Activated CD8-positive, alpha-beta memory T cell treated with anti-CD3 and anti-CD28 coated beads, Interleukin-2, amount 10 ng/mL, durations not matched to agents 7 days and 5 days (primary cell): ENCODE data around the gene DYNLT2B. TPM values are rescaled to one million over a fixed set of nuclear protein-coding genes. Genes with fewer than 3 reads are reported as not detected.

ENCODE experiments used
- ATAC-seq: fragments of 150-1000 bp; cut with Tn5 transposase; one replicate; pipeline ENCODE4 v1.10.0; 2021; ENCODE audit warnings: moderate library complexity
- CTCF ChIA-PET: fragments of 350-600 bp; sonication (Branson Sonifier 250); formaldehyde crosslinking; loops from one replicate; lab custom pipeline; 2021; ENCODE audit warnings: antibody characterized with exemption; lab: Charles Lee
- DNase-seq: peaks from one replicate; pipeline ENCODE4 v3.0.0-alpha.2; 2020
- H3K27ac Mint-ChIP-seq: one replicate; pipeline ENCODE4 v1.8.0; 2021; ENCODE audit warnings: mild to moderate bottlenecking, mixed read lengths
- H3K27me3 Mint-ChIP-seq: one replicate; pipeline ENCODE4 v1.8.0; 2021; ENCODE audit warnings: mixed read lengths
- H3K36me3 Mint-ChIP-seq: one replicate; pipeline ENCODE4 v1.8.0; 2021; ENCODE audit warnings: mild to moderate bottlenecking, mixed read lengths
- H3K4me1 Mint-ChIP-seq: one replicate; pipeline ENCODE4 v1.8.0; 2021; ENCODE audit warnings: mixed read lengths
- H3K4me3 Mint-ChIP-seq: one replicate; pipeline ENCODE4 v1.8.0; 2021; ENCODE audit warnings: mild to moderate bottlenecking, moderate library complexity, mixed read lengths
- H3K9me3 Mint-ChIP-seq: one replicate; pipeline ENCODE4 v1.8.0; 2022; ENCODE audit warnings: low read depth, mixed read lengths
- total RNA-seq, 2 experiments: library from RNA; stranded (reverse); gene quantifications; one replicate each; pipeline ENCODE4 v1.2.3, GENCODE V29; 2021

DYNLT2B gene
- total RNA-seq, 2 experiments from 2014 or later, result 13.9 to 19.9 TPM

GRCh38 chr3:196281962-196282361, 36.1 kb downstream of the DYNLT2B start:
- H3K4me3 Mint-ChIP-seq, result no peak overlapping the region
- CTCF ChIA-PET, result interaction anchor here (1.5 to 3.0 kb wide), 3 partner anchors 20 to 241 kb away, joined by 3 to 11 read pairs (median 4); no protein-coding TSS in a partner anchor

GRCh38 chr3:196280689-196281440, 37.2 kb downstream of the DYNLT2B start:
- H3K4me3 Mint-ChIP-seq, result peak overlapping the region; percentile 4
- peaks cover 20% of the 10 kb centered on the region for H3K36me3 Mint-ChIP-seq
- ATAC-seq (peak; percentile 59), DNase-seq (peak; percentile 80)
- no peaks in the 10 kb centered on the region for H3K9me3 Mint-ChIP-seq
- CTCF ChIA-PET, result interaction anchor here (0.9 to 3.0 kb wide), 7 partner anchors 13 to 248 kb away, joined by 3 to 11 read pairs (median 3); partner anchors contain the start of gene DYNLT2B
- H3K27ac Mint-ChIP-seq, result peak overlapping the region; percentile 48
- H3K4me1 Mint-ChIP-seq, result peaks cover 67% of the 10 kb centered on the region
- no peaks in the 10 kb centered on the region for H3K27me3 Mint-ChIP-seq

More at GRCh38 chr3:196281962-196282361, 36.1 kb downstream of the DYNLT2B start:
- Mint-ChIP-seq H3K27me3 (no peaks in the 10 kb centered on the region), H3K4me1 (peaks cover 75% of the 10 kb centered on the region), H3K9me3 (no peaks in the 10 kb centered on the region), H3K27ac (no peak overlapping the region), H3K36me3 (peaks cover 18% of the 10 kb centered on the region)
- ATAC-seq (no peak), DNase-seq (no peak)

- Mint-ChIP-seq H3K4me3 (peak overlapping the region; percentile 69), H3K9me3 (no peaks in the 10 kb centered on the region), H3K27ac (peak overlapping the region; percentile 90), H3K4me1 (peaks cover 63% of the 10 kb centered on the region), H3K36me3 (peaks cover 40% of the 10 kb centered on the region), H3K27me3 (no peaks in the 10 kb centered on the region)
- DNase-seq (no peak), ATAC-seq (no peak)
- CTCF ChIA-PET, result interaction anchor here (1.5 to 2.0 kb wide), 2 partner anchors 10 to 14 kb away, joined by 3 to 8 read pairs; no protein-coding TSS in a partner anchor
Observed at GRCh38 chr3:196275126-196275525, 42.9 kb downstream of the DYNLT2B start.

- CTCF ChIA-PET, result interaction anchor here (1.5 to 2.0 kb wide), 2 partner anchors 10 to 15 kb away, joined by 3 to 8 read pairs; no protein-coding TSS in a partner anchor
Observed at GRCh38 chr3:196274585-196274984, 43.5 kb downstream of the DYNLT2B start.

GRCh38 chr3:196273655-196274054, 44.4 kb downstream of the DYNLT2B start:
- H3K27me3 Mint-ChIP-seq, result no peaks in the 10 kb centered on the region
- DNase-seq, result peak; percentile 47
- H3K4me3 Mint-ChIP-seq, result peak overlapping the region; percentile 69

More at GRCh38 chr3:196274585-196274984, 43.5 kb downstream of the DYNLT2B start:
- Mint-ChIP-seq H3K27me3 (no peaks in the 10 kb centered on the region), H3K36me3 (peaks cover 42% of the 10 kb centered on the region), H3K4me1 (peaks cover 60% of the 10 kb centered on the region), H3K9me3 (no peaks in the 10 kb centered on the region), H3K27ac (peak overlapping the region; percentile 90), H3K4me3 (peak overlapping the region; percentile 69)
- ATAC-seq (peak; percentile 94), DNase-seq (peak; percentile 88)

GRCh38 chr3:196272826-196273225, 45.2 kb downstream of the DYNLT2B start:
- no peak for DNase-seq
- Mint-ChIP-seq H3K27ac (peak overlapping the region; percentile 90), H3K9me3 (no peaks in the 10 kb centered on the region), H3K4me1 (peaks cover 55% of the 10 kb centered on the region), H3K36me3 (peaks cover 44% of the 10 kb centered on the region), H3K27me3 (no peaks in the 10 kb centered on the region), H3K4me3 (no peak overlapping the region)
- ATAC-seq, result no peak
- CTCF ChIA-PET, result interaction anchor here (0.9 to 1.4 kb wide), 2 partner anchors 45 kb away, joined by 3 to 4 read pairs; partner anchors contain the start of gene DYNLT2B

More at GRCh38 chr3:196273655-196274054, 44.4 kb downstream of the DYNLT2B start:
- peaks cover 46% of the 10 kb centered on the region for H3K36me3 Mint-ChIP-seq
- CTCF ChIA-PET, result interaction anchor here (0.9 to 2.0 kb wide), 2 partner anchors 11 to 44 kb away, joined by 3 to 8 read pairs; partner anchors contain the start of gene DYNLT2B
- peaks cover 59% of the 10 kb centered on the region for H3K4me1 Mint-ChIP-seq
- H3K9me3 Mint-ChIP-seq, result no peaks in the 10 kb centered on the region
- ATAC-seq, result no peak
- H3K27ac Mint-ChIP-seq, result peak overlapping the region; percentile 90

GRCh38 chr3:196270499-196270898, 47.5 kb downstream of the DYNLT2B start:
- peak overlapping the region; percentile 13 for H3K27ac Mint-ChIP-seq

GRCh38 chr3:196268284-196269163, 49.5 kb downstream of the DYNLT2B start:
- Mint-ChIP-seq H3K4me1 (peaks cover 32% of the 10 kb centered on the region), H3K36me3 (peaks cover 43% of the 10 kb centered on the region), H3K27me3 (no peaks in the 10 kb centered on the region), H3K9me3 (no peaks in the 10 kb centered on the region), H3K27ac (peak overlapping the region; percentile 67), H3K4me3 (no peak overlapping the region)
- CTCF ChIA-PET, result interaction anchor here (0.5 to 1.7 kb wide), 4 partner anchors 16 to 275 kb away, joined by 3 to 6 read pairs (median 3); no protein-coding TSS in a partner anchor
- ATAC-seq (no peak), DNase-seq (no peak)

More at GRCh38 chr3:196270499-196270898, 47.5 kb downstream of the DYNLT2B start:
- Mint-ChIP-seq H3K36me3 (peaks cover 41% of the 10 kb centered on the region), H3K9me3 (no peaks in the 10 kb centered on the region), H3K27me3 (no peaks in the 10 kb centered on the region), H3K4me1 (peaks cover 50% of the 10 kb centered on the region), H3K4me3 (no peak overlapping the region)
- no peak for ATAC-seq
- CTCF ChIA-PET, result no interaction called here
- DNase-seq, result no peak

- no peaks in the 10 kb centered on the region for H3K27me3 Mint-ChIP-seq
- no peak overlapping the region for H3K27ac Mint-ChIP-seq
- ATAC-seq, result no peak
- H3K36me3 Mint-ChIP-seq, result peaks cover 37% of the 10 kb centered on the region
- no peak for DNase-seq
- CTCF ChIA-PET, result interaction anchor here (3.5 kb wide), 1 partner anchor 10 kb away, joined by 13 read pairs; no protein-coding TSS in a partner anchor
- peaks cover 10% of the 10 kb centered on the region for H3K4me1 Mint-ChIP-seq
- H3K4me3 Mint-ChIP-seq, result no peak overlapping the region
- no peaks in the 10 kb centered on the region for H3K9me3 Mint-ChIP-seq
Observed at GRCh38 chr3:196263819-196264218, 54.2 kb downstream of the DYNLT2B start.

- Mint-ChIP-seq H3K27me3 (no peaks in the 10 kb centered on the region), H3K4me3 (no peak overlapping the region), H3K4me1 (peaks cover 3% of the 10 kb centered on the region), H3K9me3 (no peaks in the 10 kb centered on the region), H3K36me3 (peaks cover 34% of the 10 kb centered on the region), H3K27ac (no peak overlapping the region)
- no peak for DNase-seq
- CTCF ChIA-PET, result interaction anchor here (1.5 kb wide), 1 partner anchor 268 kb away, joined by 4 read pairs; no protein-coding TSS in a partner anchor
- no peak for ATAC-seq
Observed at GRCh38 chr3:196260784-196261183, 57.3 kb downstream of the DYNLT2B start.

- CTCF ChIA-PET, result interaction anchor here (1.0 to 1.9 kb wide), 4 partner anchors 10 to 267 kb away, joined by 3 to 5 read pairs (median 4); no protein-coding TSS in a partner anchor
- no peak for ATAC-seq
- Mint-ChIP-seq H3K27me3 (no peaks in the 10 kb centered on the region), H3K4me3 (no peak overlapping the region), H3K9me3 (no peaks in the 10 kb centered on the region), H3K27ac (no peak overlapping the region), H3K36me3 (peaks cover 28% of the 10 kb centered on the region), H3K4me1 (peaks cover 6% of the 10 kb centered on the region)
- DNase-seq, result no peak
Observed at GRCh38 chr3:196255776-196256175, 62.3 kb downstream of the DYNLT2B start.

- H3K36me3 Mint-ChIP-seq, result peaks cover 27% of the 10 kb centered on the region
- DNase-seq, result no peak
- ATAC-seq, result no peak
- H3K4me3 Mint-ChIP-seq, result no peak overlapping the region
- no peaks in the 10 kb centered on the region for H3K9me3 Mint-ChIP-seq
- H3K27ac Mint-ChIP-seq, result peak overlapping the region; percentile 7
- H3K4me1 Mint-ChIP-seq, result peaks cover 6% of the 10 kb centered on the region
- no peaks in the 10 kb centered on the region for H3K27me3 Mint-ChIP-seq
- CTCF ChIA-PET, result interaction anchor here (0.6 to 1.9 kb wide), 13 partner anchors 7 to 268 kb away, joined by 3 to 13 read pairs (median 5); no protein-coding TSS in a partner anchor
Observed at GRCh38 chr3:196254376-196255283, 63.4 kb downstream of the DYNLT2B start.
